IMR-90 (cell line): ENCODE data around the gene ZBTB46. TPM values are rescaled to one million over a fixed set of nuclear protein-coding genes. Genes with fewer than 3 reads are reported as not detected.

Experiments
- ATAC-seq: fragments of 200-7000 bp; cut with Tn5 transposase; 2 replicates; pipeline ENCODE4 v1.9.1; 2020; ENCODE audit warnings: low read depth, mild to moderate bottlenecking, moderate library complexity
- BruUV-seq: library from RNA; stranded (reverse); fragments of 400-500 nt; replicated peaks from 2 replicates; lab custom pipeline; 2021; lab: Mats Ljungman, UMichigan
- CTCF ChIA-PET: fragments of 300-600 bp; formaldehyde crosslinking; extraction: SDS; loops from one replicate; lab custom pipeline; 2021; ENCODE audit warnings: antibody characterized with exemption; lab: Yijun Ruan, JAX
- POLR2A ChIA-PET: fragments of 300-600 bp; sonication (Branson Sonifier 250); formaldehyde crosslinking; loops from one replicate; lab custom pipeline; 2022; ENCODE audit warnings: antibody characterized with exemption; ENCODE audit not compliant: unreplicated experiment; lab: Charles Lee
- DNase-seq: peaks from one replicate; pipeline ENCODE4 v3.0.0; 2013
- H2AFZ ChIP-seq: replicated peaks from 2 replicates; pipeline ENCODE3; 2013; ENCODE audit warnings: low read length, mild to moderate bottlenecking; ENCODE audit not compliant: poor library complexity
- H2AK5ac ChIP-seq: 2 replicates; pipeline ENCODE4 v1.6.1; 2013; ENCODE audit warnings: low read depth, low read length, inconsistent platforms
- H2AK9ac ChIP-seq: replicated peaks from 2 replicates; pipeline ENCODE3; 2013; ENCODE audit warnings: mild to moderate bottlenecking, low read depth, low read length, moderate library complexity; ENCODE audit not compliant: poor library complexity
- H2BK120ac ChIP-seq: 2 replicates; pipeline ENCODE4 v1.6.1; 2013; ENCODE audit warnings: low read depth, low read length, inconsistent platforms
- H2BK15ac ChIP-seq: 3 replicates; pipeline ENCODE4 v1.6.1; 2013; ENCODE audit warnings: low read depth, low read length, inconsistent platforms
- H2BK20ac ChIP-seq: 2 replicates; pipeline ENCODE4 v1.6.1; 2013; ENCODE audit warnings: low read depth, mild to moderate bottlenecking, inconsistent platforms, low read length, moderate library complexity
- H2BK5ac ChIP-seq: 2 replicates; pipeline ENCODE4 v1.6.1; 2013; ENCODE audit warnings: mild to moderate bottlenecking, low read depth, low read length, inconsistent platforms; ENCODE audit not compliant: poor library complexity, severe bottlenecking
- H3K14ac ChIP-seq: replicated peaks from 2 replicates; pipeline ENCODE4 v1.6.1; 2013; ENCODE audit warnings: low read depth, low read length, inconsistent platforms
- H3K18ac ChIP-seq: 2 replicates; pipeline ENCODE4 v1.6.1; 2013; ENCODE audit warnings: low read depth, low read length, control low read depth
- H3K23ac ChIP-seq: 2 replicates; pipeline ENCODE4 v1.6.1; 2013; ENCODE audit warnings: low read depth, low read length, inconsistent platforms
- H3K27ac ChIP-seq: 2 replicates; pipeline ENCODE4 v1.5.1; 2013; ENCODE audit warnings: mild to moderate bottlenecking, control low read depth, low read length; ENCODE audit not compliant: insufficient read depth
- H3K27me3 ChIP-seq: 2 replicates; pipeline ENCODE4 v1.6.1; 2013; ENCODE audit warnings: low read length; ENCODE audit not compliant: control insufficient read depth, insufficient read depth
- H3K36me3 ChIP-seq: 2 replicates; pipeline ENCODE4 v1.6.1; 2013; ENCODE audit warnings: low read length, mixed read lengths; ENCODE audit not compliant: control insufficient read depth, insufficient read depth
- H3K4ac ChIP-seq: 2 replicates; pipeline ENCODE4 v1.6.1; 2013; ENCODE audit warnings: low read depth, low read length, inconsistent platforms
- H3K4me1 ChIP-seq: 2 replicates; pipeline ENCODE4 v1.6.1; 2013; ENCODE audit warnings: low read length, mixed read lengths; ENCODE audit not compliant: control insufficient read depth, insufficient read depth
- H3K4me2 ChIP-seq: 2 replicates; pipeline ENCODE4 v1.6.1; 2013; ENCODE audit warnings: low read depth, mild to moderate bottlenecking, control low read depth, low read length, moderate library complexity
- H3K4me3 ChIP-seq: 2 replicates; pipeline ENCODE4 v1.5.1; 2013; ENCODE audit warnings: low read depth, mild to moderate bottlenecking, control low read depth, low read length, moderate library complexity; ENCODE audit not compliant: insufficient read depth
- H3K56ac ChIP-seq: 2 replicates; pipeline ENCODE4 v1.6.1; 2013; ENCODE audit warnings: low read length, inconsistent platforms; ENCODE audit not compliant: insufficient read depth; ENCODE audit errors: extremely low read depth
- H3K79me1 ChIP-seq, 2 experiments: 2 replicates each; pipeline ENCODE4 v1.6.1; 2013; ENCODE audit warnings: low read length in 2 of 2, inconsistent platforms in 1 of 2, low read depth in 1 of 2
- H3K9ac ChIP-seq: 2 replicates; pipeline ENCODE4 v1.6.1; 2013; ENCODE audit warnings: low read depth, low read length, control low read depth
- H3K9me1 ChIP-seq: 2 replicates; pipeline ENCODE4 v1.6.1; 2013; ENCODE audit warnings: low read length, inconsistent platforms; ENCODE audit not compliant: insufficient read depth
- H3K9me3 ChIP-seq: 2 replicates; pipeline ENCODE4 v1.6.1; 2013; ENCODE audit warnings: low read length; ENCODE audit not compliant: control insufficient read depth, insufficient read depth
- H4K20me1 ChIP-seq: 2 replicates; pipeline ENCODE4 v1.6.1; 2013; ENCODE audit warnings: low read length, inconsistent platforms; ENCODE audit not compliant: insufficient read depth
- H4K5ac ChIP-seq: 2 replicates; pipeline ENCODE4 v1.6.1; 2013; ENCODE audit warnings: mild to moderate bottlenecking, low read depth, low read length, control low read depth
- H4K8ac ChIP-seq, 2 experiments: 2 replicates each; pipeline ENCODE4 v1.6.1; 2013; ENCODE audit warnings: low read depth in 2 of 2, low read length in 2 of 2, control low read depth in 1 of 2, inconsistent platforms in 1 of 2
- H4K91ac ChIP-seq: 2 replicates; pipeline ENCODE4 v1.6.1; 2013; ENCODE audit warnings: low read depth, low read length, inconsistent platforms; ENCODE audit not compliant: insufficient read depth
- BHLHE40 ChIP-seq: fragments of 150-350 bp; IDR thresholded peaks from 2 replicates; pipeline ENCODE4 v1.6.1; 2016; ENCODE audit warnings: mild to moderate bottlenecking, low read depth, low read length
- CEBPB ChIP-seq: IDR thresholded peaks from 2 replicates; pipeline ENCODE4 v1.6.1; 2012; ENCODE audit warnings: low read depth, low read length, improper control_type of control experiment
- CHD1 ChIP-seq: IDR thresholded peaks from 2 replicates; pipeline ENCODE4 v1.6.1; 2012; ENCODE audit warnings: low read depth, low read length, improper control_type of control experiment
- MAFK ChIP-seq: IDR thresholded peaks from 2 replicates; pipeline ENCODE4 v1.6.1; 2012; ENCODE audit warnings: low read depth, low read length, improper control_type of control experiment
- NFE2L2 ChIP-seq: fragments of 150-350 bp; IDR thresholded peaks from 2 replicates; pipeline ENCODE4 v1.6.1; 2016; ENCODE audit warnings: low read depth, mild to moderate bottlenecking, low read length
- POLR2A ChIP-seq: IDR thresholded peaks from 2 replicates; pipeline ENCODE4 v1.6.1; 2012; ENCODE audit warnings: mild to moderate bottlenecking, low read depth, low read length
- RCOR1 ChIP-seq: IDR thresholded peaks from 2 replicates; pipeline ENCODE4 v1.6.1; 2012; ENCODE audit warnings: mild to moderate bottlenecking, low read length, improper control_type of control experiment; ENCODE audit not compliant: insufficient replicate concordance
- SMC3 ChIP-seq: fragments of 150-350 bp; IDR thresholded peaks from 2 replicates; pipeline ENCODE4 v1.6.1; 2016; ENCODE audit warnings: low read depth, mild to moderate bottlenecking, antibody characterized with exemption, low read length, moderate library complexity
- WGBS, 2 experiments: methylation state at CpG; one replicate each; pipeline versions ENCODE4 v1.1.5 to v1.1.7; 2013; ENCODE audit warnings: missing lambda C conversion rate in 2 of 2; ENCODE audit not compliant: insufficient read length in 1 of 2; ENCODE audit errors: extremely low coverage in 2 of 2; 5-methylcytosine and 5-hydroxymethylcytosine counted together
- dilution Hi-C: fragments of 300-500 bp; cut with HindIII; formaldehyde crosslinking; loops from one replicate; pipeline ENCODE4 v1.14.3; 2018; ENCODE audit warnings: low sequenced_read_pairs; ENCODE audit not compliant: unreplicated experiment
- in situ Hi-C: fragments of 300-500 bp; cut with MboI; formaldehyde crosslinking; loops from 3 replicates; pipeline ENCODE4 v1.14.3; 2019; ENCODE audit warnings: low sequenced_read_pairs, inconsistent platforms, mixed read lengths
- intact Hi-C: fragments of 100-400 bp; cut with micrococcal nuclease; formaldehyde crosslinking; loops from 2 replicates; pipeline ENCODE4 v1.10.0; 2022
- polyA plus RNA-seq, 3 experiments: library from polyadenylated mRNA; depleted of rRNA; stranded (reverse); fragments of >200 nt; gene quantifications; 2 replicates each; pipeline ENCODE4 v1.2.3, GENCODE V29; 2012; ENCODE audit warnings: low replicate concordance in 1 of 3
- total RNA-seq: library from RNA; depleted of rRNA; stranded (reverse); fragments of >200 nt; gene quantifications from 2 replicates; pipeline ENCODE4 v1.2.3, GENCODE V29; 2012
- TF ChIP-seq, protein P1 (sequence below): conservative IDR thresholded peaks from 2 replicates; pipeline ENCODE4 v1.5.1; 2012; ENCODE audit warnings: mild to moderate bottlenecking, low read depth, low read length, improper control_type of control experiment
- TF ChIP-seq, protein P2 (sequence below): fragments of 150-350 bp; IDR thresholded peaks from 2 replicates; pipeline ENCODE4 v1.6.1; 2016; ENCODE audit warnings: low read depth, mild to moderate bottlenecking, low read length, moderate library complexity, borderline replicate concordance

The ZBTB46 gene
- total and polyA plus RNA-seq, 2 of the 4 experiments (the other 2 are of a cell fraction): 4.2 to 14.9 TPM

DNA sequence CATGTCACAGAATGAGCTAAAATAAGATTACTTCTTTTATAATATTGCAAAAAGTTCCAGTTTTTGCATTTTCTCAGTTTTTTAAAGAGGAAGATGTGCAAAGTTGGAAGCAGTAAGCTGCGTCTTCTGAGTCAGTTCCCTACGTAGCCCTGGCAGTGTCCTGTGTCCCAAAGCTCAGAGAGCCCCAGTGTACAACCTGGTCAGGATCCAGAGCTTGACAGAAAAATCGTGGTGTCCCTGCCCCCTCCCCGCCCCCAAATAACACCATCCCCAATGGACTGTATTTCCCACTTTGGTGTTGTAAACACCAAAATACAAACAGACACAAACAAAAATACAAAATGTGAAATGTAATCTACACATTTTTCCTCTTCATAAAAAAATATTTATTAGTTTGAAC is 86.9 kb downstream of the ZBTB46 start:
- dilution Hi-C loops (no loop called here), intact Hi-C loops (no loop called here), in situ Hi-C loops (no loop called here)
- Histone ChIP-seq H3K9me3 (no peaks in the 10 kb centered on the region), H3K9ac (no peak overlapping the region), H3K14ac (no peak overlapping the region), H4K20me1 (peaks cover 11% of the 10 kb centered on the region), H3K27me3 (no peaks in the 10 kb centered on the region), H3K18ac (no peak overlapping the region), H3K23ac (no peak overlapping the region), H3K4ac (no peak overlapping the region), H2AFZ (no peak overlapping the region), H3K27ac (no peak overlapping the region), H4K91ac (no peak overlapping the region), H3K4me3 (no peak overlapping the region), H3K79me1 (peaks cover 4 to 9% of the 10 kb centered on the region in 2 experiments; a peak in 2 of 4 replicates), H3K4me1 (peaks cover 6% of the 10 kb centered on the region), H2BK120ac (no peak overlapping the region), H3K56ac (no peak overlapping the region), H3K9me1 (no peaks in the 10 kb centered on the region), H2AK5ac (no peak overlapping the region), H2BK20ac (no peak overlapping the region), H3K4me2 (no peak overlapping the region), H4K5ac (no peak overlapping the region), H2AK9ac (no peak overlapping the region), H3K36me3 (peaks cover 30% of the 10 kb centered on the region; the same call in 1 of the 2 replicates), H4K8ac (no peak overlapping the region), H2BK5ac (no peak overlapping the region), H2BK15ac (no peak overlapping the region)
- CTCF ChIA-PET: no interaction called here
- POLR2A ChIA-PET: interaction anchor here (0.7 kb wide), 1 partner anchor 86 kb away, joined by 3 read pairs; the partner anchor contains the start of gene RTEL1
- TF ChIP-seq POLR2A (no peak), BHLHE40 (no peak), CEBPB (no peak), SMC3 (no peak), RCOR1 (no peak), CHD1 (no peak), MAFK (no peak), NFE2L2 (no peak)
- TF ChIP-seq, protein P1, sequence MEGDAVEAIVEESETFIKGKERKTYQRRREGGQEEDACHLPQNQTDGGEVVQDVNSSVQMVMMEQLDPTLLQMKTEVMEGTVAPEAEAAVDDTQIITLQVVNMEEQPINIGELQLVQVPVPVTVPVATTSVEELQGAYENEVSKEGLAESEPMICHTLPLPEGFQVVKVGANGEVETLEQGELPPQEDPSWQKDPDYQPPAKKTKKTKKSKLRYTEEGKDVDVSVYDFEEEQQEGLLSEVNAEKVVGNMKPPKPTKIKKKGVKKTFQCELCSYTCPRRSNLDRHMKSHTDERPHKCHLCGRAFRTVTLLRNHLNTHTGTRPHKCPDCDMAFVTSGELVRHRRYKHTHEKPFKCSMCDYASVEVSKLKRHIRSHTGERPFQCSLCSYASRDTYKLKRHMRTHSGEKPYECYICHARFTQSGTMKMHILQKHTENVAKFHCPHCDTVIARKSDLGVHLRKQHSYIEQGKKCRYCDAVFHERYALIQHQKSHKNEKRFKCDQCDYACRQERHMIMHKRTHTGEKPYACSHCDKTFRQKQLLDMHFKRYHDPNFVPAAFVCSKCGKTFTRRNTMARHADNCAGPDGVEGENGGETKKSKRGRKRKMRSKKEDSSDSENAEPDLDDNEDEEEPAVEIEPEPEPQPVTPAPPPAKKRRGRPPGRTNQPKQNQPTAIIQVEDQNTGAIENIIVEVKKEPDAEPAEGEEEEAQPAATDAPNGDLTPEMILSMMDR: no peak
- TF ChIP-seq, protein P2, sequence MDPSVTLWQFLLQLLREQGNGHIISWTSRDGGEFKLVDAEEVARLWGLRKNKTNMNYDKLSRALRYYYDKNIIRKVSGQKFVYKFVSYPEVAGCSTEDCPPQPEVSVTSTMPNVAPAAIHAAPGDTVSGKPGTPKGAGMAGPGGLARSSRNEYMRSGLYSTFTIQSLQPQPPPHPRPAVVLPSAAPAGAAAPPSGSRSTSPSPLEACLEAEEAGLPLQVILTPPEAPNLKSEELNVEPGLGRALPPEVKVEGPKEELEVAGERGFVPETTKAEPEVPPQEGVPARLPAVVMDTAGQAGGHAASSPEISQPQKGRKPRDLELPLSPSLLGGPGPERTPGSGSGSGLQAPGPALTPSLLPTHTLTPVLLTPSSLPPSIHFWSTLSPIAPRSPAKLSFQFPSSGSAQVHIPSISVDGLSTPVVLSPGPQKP: no peak
- no peak for DNase-seq
- no TSS peak for BruUV-seq
- no peak for ATAC-seq
- 66% methylated on average over 3 of the region's 4 CpGs; no CpG with 5 or more reads in 1 of the 2 experiments for WGBS, 2 experiments
